SK-N-SH (cell line): ENCODE measurements around the gene ADORA2A.

Source experiments
- CTCF ChIP-seq: fragments of 200-600 bp; sonication (generic); IDR thresholded peaks from 2 replicates; pipeline ENCODE4 v1.6.1; 2017; ENCODE audit warnings: antibody characterized with exemption, mild to moderate bottlenecking, moderate library complexity
- EP300 ChIP-seq, 2 experiments: IDR thresholded peaks; 2 replicates each; pipeline versions ENCODE4 v1.4.0 to v1.6.1; 2012; ENCODE audit warnings: borderline replicate concordance in 1 of 2, low read depth in 1 of 2, low read length in 1 of 2
- FOXJ3 ChIP-seq: sonication (generic); formaldehyde crosslinking; IDR thresholded peaks from 2 replicates; pipeline ENCODE4 v1.5.1; 2020; ENCODE audit warnings: mild to moderate bottlenecking, missing genetic modification reagents
- FOXM1 ChIP-seq: IDR thresholded peaks from 2 replicates; pipeline ENCODE4 v1.4.0; 2012; ENCODE audit warnings: low read depth, mild to moderate bottlenecking
- JUND ChIP-seq: IDR thresholded peaks from 2 replicates; pipeline ENCODE4 v1.4.0; 2012
- POLR2AphosphoS5 ChIP-seq: IDR thresholded peaks from 2 replicates; pipeline ENCODE4 v1.6.1; 2012; ENCODE audit warnings: low read depth, low read length
- RAD21 ChIP-seq: IDR thresholded peaks from 2 replicates; pipeline ENCODE4 v1.6.1; 2012; ENCODE audit warnings: mild to moderate bottlenecking, low read length
- RXRA ChIP-seq: IDR thresholded peaks from 2 replicates; pipeline ENCODE4 v1.4.0; 2012; ENCODE audit warnings: low read depth, mild to moderate bottlenecking, borderline replicate concordance
- TAF1 ChIP-seq: IDR thresholded peaks from 2 replicates; pipeline ENCODE4 v1.6.1; 2012; ENCODE audit warnings: low read depth, mild to moderate bottlenecking, low read length, moderate library complexity, borderline replicate concordance
- TEAD4 ChIP-seq: IDR thresholded peaks from 2 replicates; pipeline ENCODE4 v1.4.0; 2012; ENCODE audit warnings: mild to moderate bottlenecking, borderline replicate concordance; ENCODE audit not compliant: insufficient read depth
- USF2 ChIP-seq: fragments of 150-350 bp; IDR thresholded peaks from 2 replicates; pipeline ENCODE4 v1.6.1; 2017; ENCODE audit warnings: antibody characterized with exemption, low read length, low read depth, borderline replicate concordance

GRCh38 chr22:24451162-24451561 is 23.8 kb downstream of the ADORA2A start:
- TF ChIP-seq TEAD4 (no peak), CTCF (no peak), USF2 (no peak), FOXJ3 (CRISPR knock-in tag) (no peak), RAD21 (no peak), POLR2AphosphoS5 (no peak), JUND (no peak), RXRA (no peak), FOXM1 (no peak), EP300 (IDR thresholded peaks at IDR 0.05; ENCODE audit: borderline replicate concordance in 1 of 2, low read depth in 1 of 2, low read length in 1 of 2) (no peak), TAF1 (no peak)
